Dendritic cell treated with granulocyte-macrophage colony-stimulating factor and Interleukin-4, amounts not matched to agents 40 ng/mL and 50 ng/mL, for 4 days (primary cell): Measurements from ENCODE around the gene ZNHIT3.
"Not testable (repeated sequence)": the region's sequence is repeated elsewhere in the genome, so short reads cannot be mapped to it uniquely, and the experiment has no call there.

Source experiments
- H3K27ac Mint-ChIP-seq: one replicate; pipeline ENCODE4 v1.8.0; 2022; ENCODE audit warnings: mild to moderate bottlenecking, mixed read lengths
- H3K27me3 Mint-ChIP-seq: one replicate; pipeline ENCODE4 v1.8.0; 2022; ENCODE audit warnings: mild to moderate bottlenecking, mixed read lengths
- H3K36me3 Mint-ChIP-seq: one replicate; pipeline ENCODE4 v1.8.0; 2022; ENCODE audit warnings: low read depth, mixed read lengths
- H3K4me1 Mint-ChIP-seq: one replicate; pipeline ENCODE4 v1.8.0; 2022; ENCODE audit warnings: low read depth, mixed read lengths
- H3K4me3 Mint-ChIP-seq: one replicate; pipeline ENCODE4 v1.8.0; 2022; ENCODE audit warnings: mild to moderate bottlenecking, moderate library complexity, mixed read lengths
- H3K9me3 Mint-ChIP-seq: one replicate; pipeline ENCODE4 v1.8.0; 2022; ENCODE audit warnings: mixed read lengths
- intact Hi-C: fragments of 100-400 bp; cut with micrococcal nuclease; formaldehyde crosslinking; loops from one replicate; pipeline ENCODE4 v1.15.0; 2022

ZNHIT3 gene

GRCh38 chr17:36469733-36470132, 16.7 kb upstream of the ZNHIT3 start:
- Mint-ChIP-seq H3K27me3 (peaks cover 38% of the 10 kb centered on the region), H3K4me1 (no peaks in the 10 kb centered on the region), H3K36me3 (no peaks in the 10 kb centered on the region), H3K4me3 (no peak overlapping the region), H3K27ac (no peak overlapping the region), H3K9me3 (no peaks in the 10 kb centered on the region)
- intact Hi-C loops = no loop called here

DNA sequence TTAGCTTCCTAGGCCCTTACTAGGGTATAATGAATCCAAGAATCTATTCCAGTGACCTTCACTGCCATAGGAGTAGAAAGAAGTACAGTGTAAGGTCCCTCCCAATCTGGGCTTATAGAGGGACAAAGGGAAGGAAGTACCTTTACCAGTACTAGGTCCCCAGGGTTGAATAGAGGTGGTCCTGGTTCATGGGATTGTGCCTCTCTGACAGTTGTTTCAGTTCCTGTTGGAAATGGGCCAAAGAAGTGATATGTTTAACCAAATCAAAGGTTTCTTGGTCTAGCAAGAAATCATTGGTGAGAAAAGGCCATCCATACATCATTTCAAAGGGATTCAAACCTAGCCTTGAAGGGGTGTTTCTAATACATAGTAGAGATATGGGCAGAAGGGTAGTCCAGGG, 16.0 kb upstream of the ZNHIT3 start:
- no peak overlapping the region for H3K27ac Mint-ChIP-seq
- no peaks in the 10 kb centered on the region for H3K36me3 Mint-ChIP-seq
- H3K4me3 Mint-ChIP-seq = no peak overlapping the region
- intact Hi-C loops = no loop called here
- peaks cover 32% of the 10 kb centered on the region for H3K27me3 Mint-ChIP-seq
- no peaks in the 10 kb centered on the region for H3K9me3 Mint-ChIP-seq
- no peaks in the 10 kb centered on the region for H3K4me1 Mint-ChIP-seq

DNA sequence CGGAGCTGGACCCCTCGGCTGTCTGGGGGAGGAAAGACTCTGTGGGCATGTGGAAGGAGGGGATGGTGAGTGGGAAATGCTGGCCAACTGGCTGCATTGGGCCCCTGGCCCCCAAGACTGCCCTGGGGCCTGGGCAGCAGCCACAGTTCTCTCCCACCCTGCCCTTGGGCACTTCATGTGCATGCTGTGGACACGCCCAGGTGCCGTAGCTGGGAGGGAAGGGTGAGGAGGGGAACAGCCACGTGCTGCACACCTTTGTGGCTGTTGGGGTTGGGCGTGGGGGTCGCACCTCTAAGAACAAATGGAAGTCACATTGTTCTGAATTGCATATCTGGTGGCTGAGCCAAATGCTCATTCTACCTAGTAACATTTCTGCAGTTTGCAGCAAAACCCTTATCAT, 11.9 kb upstream of the ZNHIT3 start:
- Mint-ChIP-seq H3K27ac (no peak overlapping the region), H3K9me3 (no peaks in the 10 kb centered on the region), H3K4me1 (no peaks in the 10 kb centered on the region), H3K36me3 (no peaks in the 10 kb centered on the region), H3K4me3 (no peak overlapping the region), H3K27me3 (peaks cover 30% of the 10 kb centered on the region)
- intact Hi-C loops = no loop called here

DNA sequence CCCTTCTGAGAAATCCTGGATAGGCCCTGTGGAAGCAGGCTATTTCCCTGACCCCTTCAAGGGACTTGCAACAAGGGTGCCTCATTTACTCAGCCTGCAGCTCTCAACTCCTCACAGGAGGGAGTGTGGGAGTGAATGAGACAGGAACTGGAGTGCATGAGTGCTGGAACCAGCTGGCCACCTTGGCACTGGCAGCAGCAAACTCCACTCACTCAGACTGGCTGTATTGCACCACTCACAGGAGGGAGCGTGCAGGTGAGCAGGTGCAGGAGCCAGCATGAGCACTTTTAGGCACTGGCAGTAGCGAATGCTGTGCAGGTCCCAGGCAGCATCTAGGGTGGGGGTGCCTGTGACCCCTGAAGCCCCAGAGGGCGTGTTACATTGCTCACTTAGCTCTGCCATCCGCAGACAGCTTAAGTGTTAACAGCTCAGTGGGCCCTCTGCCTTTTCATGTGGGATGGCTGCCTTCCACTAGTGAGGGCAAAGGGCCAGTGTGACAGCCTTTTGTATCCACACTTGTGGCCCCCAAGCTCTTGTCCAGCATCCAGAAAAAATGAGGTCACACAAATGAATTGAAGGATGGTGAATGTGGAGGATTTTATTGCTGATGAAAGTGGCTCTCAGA, 11.0 kb upstream of the ZNHIT3 start:
- no peaks in the 10 kb centered on the region for H3K9me3 Mint-ChIP-seq
- H3K36me3 Mint-ChIP-seq = no peaks in the 10 kb centered on the region
- H3K27me3 Mint-ChIP-seq = peaks cover 31% of the 10 kb centered on the region
- no peak overlapping the region for H3K27ac Mint-ChIP-seq
- no peaks in the 10 kb centered on the region for H3K4me1 Mint-ChIP-seq
- intact Hi-C loops = no loop called here
- H3K4me3 Mint-ChIP-seq = no peak overlapping the region

DNA sequence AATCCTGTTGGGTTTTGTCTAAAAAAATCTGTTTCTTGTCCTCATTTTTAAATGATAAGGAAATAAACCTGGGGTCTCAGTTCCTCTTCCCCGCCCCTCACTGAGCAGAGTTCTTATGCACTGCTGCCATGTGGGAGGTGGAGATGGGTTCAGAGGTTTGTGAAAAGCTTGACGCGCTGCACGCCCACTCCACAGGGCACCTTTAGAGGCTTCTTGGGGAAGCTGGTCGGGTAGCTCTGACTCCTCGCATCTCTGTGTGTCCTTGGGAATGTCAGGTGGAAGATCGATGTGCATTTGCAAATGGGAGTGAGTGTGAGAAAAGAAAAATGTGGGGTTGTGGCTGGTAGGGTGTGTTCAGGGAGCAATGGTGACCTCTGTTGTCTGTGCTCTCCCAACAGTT, 4.7 kb upstream of the ZNHIT3 start:
- H3K27ac Mint-ChIP-seq = no peak overlapping the region
- peaks cover 6% of the 10 kb centered on the region for H3K36me3 Mint-ChIP-seq
- no peaks in the 10 kb centered on the region for H3K9me3 Mint-ChIP-seq
- H3K4me3 Mint-ChIP-seq = no peak overlapping the region
- peaks cover 48% of the 10 kb centered on the region for H3K27me3 Mint-ChIP-seq
- intact Hi-C loops = no loop called here
- peaks cover 22% of the 10 kb centered on the region for H3K4me1 Mint-ChIP-seq

- Mint-ChIP-seq H3K9me3 (no peaks in the 10 kb centered on the region), H3K4me1 (peaks cover 29% of the 10 kb centered on the region), H3K27ac (peak overlapping the region; percentile 8), H3K36me3 (peaks cover 11% of the 10 kb centered on the region), H3K4me3 (peak overlapping the region; percentile 64), H3K27me3 (peaks cover 43% of the 10 kb centered on the region)
- intact Hi-C loops = no loop called here
Observed at GRCh38 chr17:36482611-36483504, 3.6 kb upstream of the ZNHIT3 start.

- H3K4me1 Mint-ChIP-seq = peaks cover 34% of the 10 kb centered on the region
- H3K27ac Mint-ChIP-seq, intact Hi-C loops: not testable (repeated sequence)
Observed at GRCh38 chr17:36484021-36484420, 2.5 kb upstream of the ZNHIT3 start.

GRCh38 chr17:36485027-36485426, 1.5 kb upstream of the ZNHIT3 start:
- Mint-ChIP-seq H3K4me3 (no peak overlapping the region), H3K4me1 (peaks cover 40% of the 10 kb centered on the region), H3K36me3 (peaks cover 26% of the 10 kb centered on the region), H3K27ac (no peak overlapping the region), H3K27me3 (peaks cover 33% of the 10 kb centered on the region), H3K9me3 (no peaks in the 10 kb centered on the region)
- intact Hi-C loops = loop anchor here (5.0 kb wide), 1 partner anchor 273 kb away; the partner anchor contains the start of gene CCL4L2

More at GRCh38 chr17:36484021-36484420, 2.5 kb upstream of the ZNHIT3 start:
- H3K27me3 Mint-ChIP-seq = peaks cover 38% of the 10 kb centered on the region
- not testable (repeated sequence) for H3K9me3 Mint-ChIP-seq, H3K4me3 Mint-ChIP-seq
- peaks cover 16% of the 10 kb centered on the region for H3K36me3 Mint-ChIP-seq

DNA sequence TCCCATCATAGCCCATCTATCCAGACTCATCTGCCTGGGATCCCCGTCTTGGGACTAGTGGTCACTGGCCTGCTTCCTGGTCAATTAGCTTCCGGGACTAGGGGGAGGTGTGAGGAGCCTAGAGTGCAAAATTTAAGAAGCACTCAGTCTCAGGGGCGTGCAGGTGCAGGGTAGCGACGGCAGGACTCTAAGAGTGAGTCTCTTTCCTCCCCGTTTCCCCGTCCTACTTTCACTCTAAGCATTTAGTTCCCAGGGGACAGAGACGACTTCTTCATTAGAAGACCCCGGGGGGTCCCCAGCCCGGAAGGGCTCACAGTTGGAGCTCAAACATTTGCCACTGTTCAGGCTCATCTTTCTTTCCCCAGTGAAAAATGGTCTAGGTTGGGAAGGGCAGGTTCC, 677 bp upstream of the ZNHIT3 start:
- Mint-ChIP-seq H3K36me3 (peaks cover 29% of the 10 kb centered on the region), H3K4me3 (peak overlapping the region; percentile 96), H3K27me3 (peaks cover 27% of the 10 kb centered on the region), H3K27ac (peak overlapping the region; percentile 94), H3K9me3 (no peaks in the 10 kb centered on the region), H3K4me1 (peaks cover 40% of the 10 kb centered on the region)
- intact Hi-C loops = loop anchor here (5.0 kb wide), 1 partner anchor 274 kb away; the partner anchor contains the start of gene CCL4L2

DNA sequence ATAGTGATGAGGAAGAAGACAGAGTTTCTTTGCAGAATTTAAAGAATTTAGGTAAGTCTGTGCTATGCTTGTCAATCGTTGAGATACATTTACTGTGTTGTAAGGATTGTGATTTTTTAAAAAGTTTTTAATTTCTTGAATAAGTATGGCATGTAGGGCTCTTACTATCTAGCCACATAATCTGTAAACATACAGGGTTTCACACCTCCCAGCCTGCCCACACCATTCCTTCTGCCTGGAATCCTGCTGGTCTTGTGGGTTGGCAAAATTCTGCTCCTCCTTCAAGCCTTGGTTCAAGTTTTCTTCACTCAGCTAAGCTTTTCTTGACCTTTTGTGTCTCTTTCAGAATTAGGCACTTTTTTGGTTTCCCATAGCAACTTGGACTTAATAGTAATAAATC, 7.5 kb downstream of the ZNHIT3 start:
- peaks cover 95% of the 10 kb centered on the region for H3K36me3 Mint-ChIP-seq
- peaks cover 14% of the 10 kb centered on the region for H3K4me1 Mint-ChIP-seq
- no peak overlapping the region for H3K27ac Mint-ChIP-seq

DNA sequence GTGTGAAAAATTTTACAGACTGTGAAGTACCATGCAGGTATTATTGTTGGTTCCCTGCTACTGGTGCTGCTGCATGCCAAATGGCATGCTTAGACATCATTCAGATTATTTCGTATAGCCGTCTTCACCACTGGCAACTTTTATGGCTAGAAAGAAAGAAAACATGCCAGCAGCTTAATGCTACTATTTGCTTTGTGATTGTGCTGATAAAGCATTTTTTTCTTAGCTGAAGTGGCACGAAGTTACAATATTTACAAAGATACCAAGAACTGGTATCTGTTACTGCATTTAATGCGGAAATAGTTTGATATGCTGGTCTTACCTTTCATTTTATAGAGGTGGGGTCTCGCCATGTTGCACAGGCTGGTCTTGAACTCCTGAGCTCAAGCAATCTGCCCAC, 8.2 kb downstream of the ZNHIT3 start:
- Mint-ChIP-seq H3K4me3 (no peak overlapping the region), H3K4me1 (peaks cover 8% of the 10 kb centered on the region), H3K9me3 (no peaks in the 10 kb centered on the region), H3K27ac (no peak overlapping the region), H3K36me3 (peaks cover 91% of the 10 kb centered on the region), H3K27me3 (no peaks in the 10 kb centered on the region)
- intact Hi-C loops = loop anchor here (5.0 kb wide), 1 partner anchor 33 kb away; no protein-coding TSS in a partner anchor

More for the DNA sequence above, 7.5 kb downstream of the ZNHIT3 start:
- no peaks in the 10 kb centered on the region for H3K27me3 Mint-ChIP-seq
- H3K4me3 Mint-ChIP-seq = no peak overlapping the region
- no peaks in the 10 kb centered on the region for H3K9me3 Mint-ChIP-seq
- intact Hi-C loops = loop anchor here (5.0 kb wide), 1 partner anchor 33 kb away; no protein-coding TSS in a partner anchor

- Mint-ChIP-seq H3K36me3 (peaks cover 86% of the 10 kb centered on the region), H3K4me1 (peaks cover 8% of the 10 kb centered on the region), H3K4me3 (no peak overlapping the region), H3K27ac (no peak overlapping the region), H3K9me3 (no peaks in the 10 kb centered on the region), H3K27me3 (no peaks in the 10 kb centered on the region)
- intact Hi-C loops = no loop called here
Observed at GRCh38 chr17:36495076-36495578, 8.6 kb downstream of the ZNHIT3 start.

DNA sequence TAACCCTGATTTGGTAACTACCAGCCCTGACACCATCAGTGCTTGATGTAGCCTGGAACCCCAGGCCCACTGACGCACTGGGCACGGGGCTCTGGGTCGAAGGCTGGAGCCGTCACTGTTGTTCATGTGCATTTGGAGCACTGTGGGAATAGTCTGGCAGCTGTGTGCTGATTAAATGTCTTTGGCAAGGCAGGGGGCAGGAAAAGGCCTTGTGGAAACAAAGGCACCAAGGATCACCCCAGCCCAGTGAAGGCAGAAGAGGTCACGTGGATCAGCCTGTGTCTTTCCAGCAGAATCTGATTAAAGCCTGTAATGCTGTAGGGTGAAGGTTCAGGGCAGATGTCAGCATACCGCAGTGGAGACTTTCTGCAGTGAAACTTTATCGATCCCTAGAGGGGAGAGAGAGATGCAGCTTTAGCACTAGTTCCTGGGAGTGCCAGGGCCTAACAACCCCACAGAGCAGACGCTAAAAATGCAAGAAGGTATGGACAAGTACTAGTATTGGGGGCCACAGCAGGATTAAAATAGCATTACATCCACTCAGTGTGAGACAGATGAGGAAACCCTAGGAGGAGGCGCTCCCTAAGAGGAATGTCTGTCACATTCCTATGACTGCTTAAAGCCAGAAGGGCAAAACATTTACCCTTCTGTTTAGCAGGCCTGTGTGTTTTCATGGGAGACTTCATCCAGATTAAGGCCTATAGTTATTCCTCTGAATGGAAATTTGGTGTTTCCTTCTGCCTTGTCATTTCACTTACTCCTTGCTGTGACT, 9.7 kb downstream of the ZNHIT3 start:
- intact Hi-C loops = no loop called here
- no peaks in the 10 kb centered on the region for H3K9me3 Mint-ChIP-seq
- no peaks in the 10 kb centered on the region for H3K27me3 Mint-ChIP-seq
- no peak overlapping the region for H3K27ac Mint-ChIP-seq
- H3K4me3 Mint-ChIP-seq = no peak overlapping the region
- H3K36me3 Mint-ChIP-seq = peaks cover 91% of the 10 kb centered on the region
- peaks cover 5% of the 10 kb centered on the region for H3K4me1 Mint-ChIP-seq
